ENCODE data around the gene MYO3B.

DNA sequence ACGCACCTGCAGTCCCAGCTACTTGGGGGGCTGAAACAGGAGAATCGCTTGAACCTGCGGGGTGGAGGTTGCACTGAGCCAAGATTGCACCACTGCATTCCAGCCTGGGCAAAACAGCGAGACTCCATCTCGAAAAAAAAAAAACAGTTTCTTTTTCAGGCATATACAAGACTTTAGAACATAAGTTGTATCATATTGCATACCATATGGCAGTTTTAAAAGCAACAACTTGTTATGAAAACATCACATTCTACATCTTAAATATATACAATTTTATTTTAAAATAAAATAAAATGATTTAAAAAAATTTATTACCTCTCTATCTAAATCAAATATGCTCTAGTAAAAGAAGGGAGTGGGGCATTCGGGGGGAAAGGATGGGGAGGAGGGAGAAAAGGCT lies 497.8 kb downstream of the MYO3B start:
- TF ChIP-seq, protein P1, sequence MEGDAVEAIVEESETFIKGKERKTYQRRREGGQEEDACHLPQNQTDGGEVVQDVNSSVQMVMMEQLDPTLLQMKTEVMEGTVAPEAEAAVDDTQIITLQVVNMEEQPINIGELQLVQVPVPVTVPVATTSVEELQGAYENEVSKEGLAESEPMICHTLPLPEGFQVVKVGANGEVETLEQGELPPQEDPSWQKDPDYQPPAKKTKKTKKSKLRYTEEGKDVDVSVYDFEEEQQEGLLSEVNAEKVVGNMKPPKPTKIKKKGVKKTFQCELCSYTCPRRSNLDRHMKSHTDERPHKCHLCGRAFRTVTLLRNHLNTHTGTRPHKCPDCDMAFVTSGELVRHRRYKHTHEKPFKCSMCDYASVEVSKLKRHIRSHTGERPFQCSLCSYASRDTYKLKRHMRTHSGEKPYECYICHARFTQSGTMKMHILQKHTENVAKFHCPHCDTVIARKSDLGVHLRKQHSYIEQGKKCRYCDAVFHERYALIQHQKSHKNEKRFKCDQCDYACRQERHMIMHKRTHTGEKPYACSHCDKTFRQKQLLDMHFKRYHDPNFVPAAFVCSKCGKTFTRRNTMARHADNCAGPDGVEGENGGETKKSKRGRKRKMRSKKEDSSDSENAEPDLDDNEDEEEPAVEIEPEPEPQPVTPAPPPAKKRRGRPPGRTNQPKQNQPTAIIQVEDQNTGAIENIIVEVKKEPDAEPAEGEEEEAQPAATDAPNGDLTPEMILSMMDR (IDR thresholded peaks at IDR 0.05; ENCODE audit: low read depth, low read length) = no peak
- no peak for TF ChIP-seq POLR2A (IDR thresholded peaks at IDR 0.05; ENCODE audit: extremely low read depth, insufficient read length)

Data from NB4 (cell line).